Measurements from ENCODE around the gene ADGRA1. TPM values are rescaled to one million over a fixed set of nuclear protein-coding genes. Genes with fewer than 3 reads are reported as not detected.

Gene ADGRA1
- total RNA-seq, 2 donors from 2014 or later = 0.14 to 0.23 TPM

- DNase-seq (ENCODE audit: low spot score) = no peak
- no peaks in the 10 kb centered on the region for H3K9me3 ChIP-seq
- 84% methylated on average over 37 of the region's 41 CpGs for WGBS
- no peaks in the 10 kb centered on the region for H3K36me3 ChIP-seq
- intact Hi-C loops (cut with DNase I) = no loop called here
- H3K27me3 ChIP-seq (replicated peaks; ENCODE audit: insufficient read depth) = peaks cover 2% of the 10 kb centered on the region
- no peaks in the 10 kb centered on the region for H3K4me1 ChIP-seq (replicated peaks)
- H3K27ac ChIP-seq = no peak overlapping the region
- no peak overlapping the region for H3K4me3 ChIP-seq
- TF ChIP-seq CTCF (IDR thresholded peaks at IDR 0.05) (no peak), POLR2AphosphoS5 (IDR thresholded peaks at IDR 0.05) (no peak), POLR2A (IDR thresholded peaks at IDR 0.05) (no peak)
Observed at GRCh38 chr10:133131734-133132472, 44.2 kb downstream of the ADGRA1 start.

GRCh38 chr10:133132473-133133291 is 45.0 kb downstream of the ADGRA1 start:
- intact Hi-C loops (cut with DNase I) = no loop called here

GRCh38 chr10:133133471-133134231 is 45.9 kb downstream of the ADGRA1 start:
- no peak for DNase-seq (ENCODE audit: low spot score)
- H3K36me3 ChIP-seq = no peaks in the 10 kb centered on the region
- H3K27ac ChIP-seq = no peak overlapping the region
- H3K4me1 ChIP-seq (replicated peaks) = no peaks in the 10 kb centered on the region
- no peak for TF ChIP-seq CTCF (IDR thresholded peaks at IDR 0.05)
- TF ChIP-seq POLR2AphosphoS5 (IDR thresholded peaks at IDR 0.05) = no peak
- no peak for TF ChIP-seq POLR2A (IDR thresholded peaks at IDR 0.05)
- H3K4me3 ChIP-seq = no peak overlapping the region
- H3K27me3 ChIP-seq (replicated peaks; ENCODE audit: insufficient read depth) = no peaks in the 10 kb centered on the region
- no peaks in the 10 kb centered on the region for H3K9me3 ChIP-seq
- intact Hi-C loops (cut with DNase I) = no loop called here
- WGBS = 86% methylated on average over 17 of the region's 20 CpGs

More at GRCh38 chr10:133132473-133133291, 45.0 kb downstream of the ADGRA1 start:
- TF ChIP-seq POLR2AphosphoS5 (IDR thresholded peaks at IDR 0.05) (no peak), CTCF (IDR thresholded peaks at IDR 0.05) (no peak), POLR2A (IDR thresholded peaks at IDR 0.05) (no peak)
- Histone ChIP-seq H3K9me3 (no peaks in the 10 kb centered on the region), H3K36me3 (no peaks in the 10 kb centered on the region), H3K27me3 (replicated peaks; ENCODE audit: insufficient read depth) (no peaks in the 10 kb centered on the region), H3K4me1 (replicated peaks) (no peaks in the 10 kb centered on the region), H3K27ac (no peak overlapping the region), H3K4me3 (no peak overlapping the region)
- 84% methylated on average over 26 of the region's 26 CpGs for WGBS
- DNase-seq (ENCODE audit: low spot score) = no peak

GRCh38 chr10:133134411-133135115 is 46.8 kb downstream of the ADGRA1 start:
- intact Hi-C loops (cut with DNase I) = no loop called here
- Histone ChIP-seq H3K27ac (no peak overlapping the region), H3K27me3 (replicated peaks; ENCODE audit: insufficient read depth) (no peaks in the 10 kb centered on the region), H3K4me3 (no peak overlapping the region), H3K9me3 (no peaks in the 10 kb centered on the region), H3K4me1 (replicated peaks) (no peaks in the 10 kb centered on the region), H3K36me3 (no peaks in the 10 kb centered on the region)
- 56% methylated on average over 20 of the region's 20 CpGs for WGBS
- TF ChIP-seq POLR2A (IDR thresholded peaks at IDR 0.05) (no peak), POLR2AphosphoS5 (IDR thresholded peaks at IDR 0.05) (no peak), CTCF (IDR thresholded peaks at IDR 0.05) (no peak)
- DNase-seq (ENCODE audit: low spot score) = no peak

Measured in prostate gland (tissue), 2 donors.